IMR-90 (cell line): ENCODE data around the gene AUTS2. TPM values are rescaled to one million over a fixed set of nuclear protein-coding genes. Genes with fewer than 3 reads are reported as not detected.

Experiments
- ATAC-seq: fragments of 200-7000 bp; cut with Tn5 transposase; 2 replicates; pipeline ENCODE4 v1.9.1; 2020; ENCODE audit warnings: low read depth, mild to moderate bottlenecking, moderate library complexity
- BruUV-seq: library from RNA; stranded (reverse); fragments of 400-500 nt; replicated peaks from 2 replicates; lab custom pipeline; 2021; lab: Mats Ljungman, UMichigan
- CTCF ChIA-PET: fragments of 300-600 bp; formaldehyde crosslinking; extraction: SDS; loops from one replicate; lab custom pipeline; 2021; ENCODE audit warnings: antibody characterized with exemption; lab: Yijun Ruan, JAX
- POLR2A ChIA-PET: fragments of 300-600 bp; sonication (Branson Sonifier 250); formaldehyde crosslinking; loops from one replicate; lab custom pipeline; 2022; ENCODE audit warnings: antibody characterized with exemption; ENCODE audit not compliant: unreplicated experiment; lab: Charles Lee
- DNase-seq: peaks from one replicate; pipeline ENCODE4 v3.0.0; 2013
- H2AFZ ChIP-seq: replicated peaks from 2 replicates; pipeline ENCODE3; 2013; ENCODE audit warnings: low read length, mild to moderate bottlenecking; ENCODE audit not compliant: poor library complexity
- H2AK5ac ChIP-seq: 2 replicates; pipeline ENCODE4 v1.6.1; 2013; ENCODE audit warnings: low read depth, low read length, inconsistent platforms
- H2AK9ac ChIP-seq: replicated peaks from 2 replicates; pipeline ENCODE3; 2013; ENCODE audit warnings: mild to moderate bottlenecking, low read depth, low read length, moderate library complexity; ENCODE audit not compliant: poor library complexity
- H2BK120ac ChIP-seq: 2 replicates; pipeline ENCODE4 v1.6.1; 2013; ENCODE audit warnings: low read depth, low read length, inconsistent platforms
- H2BK15ac ChIP-seq: 3 replicates; pipeline ENCODE4 v1.6.1; 2013; ENCODE audit warnings: low read depth, low read length, inconsistent platforms
- H2BK20ac ChIP-seq: 2 replicates; pipeline ENCODE4 v1.6.1; 2013; ENCODE audit warnings: low read depth, mild to moderate bottlenecking, inconsistent platforms, low read length, moderate library complexity
- H2BK5ac ChIP-seq: 2 replicates; pipeline ENCODE4 v1.6.1; 2013; ENCODE audit warnings: mild to moderate bottlenecking, low read depth, low read length, inconsistent platforms; ENCODE audit not compliant: poor library complexity, severe bottlenecking
- H3K14ac ChIP-seq: replicated peaks from 2 replicates; pipeline ENCODE4 v1.6.1; 2013; ENCODE audit warnings: low read depth, low read length, inconsistent platforms
- H3K18ac ChIP-seq: 2 replicates; pipeline ENCODE4 v1.6.1; 2013; ENCODE audit warnings: low read depth, low read length, control low read depth
- H3K23ac ChIP-seq: 2 replicates; pipeline ENCODE4 v1.6.1; 2013; ENCODE audit warnings: low read depth, low read length, inconsistent platforms
- H3K27ac ChIP-seq: 2 replicates; pipeline ENCODE4 v1.5.1; 2013; ENCODE audit warnings: mild to moderate bottlenecking, control low read depth, low read length; ENCODE audit not compliant: insufficient read depth
- H3K27me3 ChIP-seq: 2 replicates; pipeline ENCODE4 v1.6.1; 2013; ENCODE audit warnings: low read length; ENCODE audit not compliant: control insufficient read depth, insufficient read depth
- H3K36me3 ChIP-seq: 2 replicates; pipeline ENCODE4 v1.6.1; 2013; ENCODE audit warnings: low read length, mixed read lengths; ENCODE audit not compliant: control insufficient read depth, insufficient read depth
- H3K4ac ChIP-seq: 2 replicates; pipeline ENCODE4 v1.6.1; 2013; ENCODE audit warnings: low read depth, low read length, inconsistent platforms
- H3K4me1 ChIP-seq: 2 replicates; pipeline ENCODE4 v1.6.1; 2013; ENCODE audit warnings: low read length, mixed read lengths; ENCODE audit not compliant: control insufficient read depth, insufficient read depth
- H3K4me2 ChIP-seq: 2 replicates; pipeline ENCODE4 v1.6.1; 2013; ENCODE audit warnings: low read depth, mild to moderate bottlenecking, control low read depth, low read length, moderate library complexity
- H3K4me3 ChIP-seq: 2 replicates; pipeline ENCODE4 v1.5.1; 2013; ENCODE audit warnings: low read depth, mild to moderate bottlenecking, control low read depth, low read length, moderate library complexity; ENCODE audit not compliant: insufficient read depth
- H3K56ac ChIP-seq: 2 replicates; pipeline ENCODE4 v1.6.1; 2013; ENCODE audit warnings: low read length, inconsistent platforms; ENCODE audit not compliant: insufficient read depth; ENCODE audit errors: extremely low read depth
- H3K79me1 ChIP-seq, 2 experiments: 2 replicates each; pipeline ENCODE4 v1.6.1; 2013; ENCODE audit warnings: low read length in 2 of 2, inconsistent platforms in 1 of 2, low read depth in 1 of 2
- H3K9ac ChIP-seq: 2 replicates; pipeline ENCODE4 v1.6.1; 2013; ENCODE audit warnings: low read depth, low read length, control low read depth
- H3K9me1 ChIP-seq: 2 replicates; pipeline ENCODE4 v1.6.1; 2013; ENCODE audit warnings: low read length, inconsistent platforms; ENCODE audit not compliant: insufficient read depth
- H3K9me3 ChIP-seq: 2 replicates; pipeline ENCODE4 v1.6.1; 2013; ENCODE audit warnings: low read length; ENCODE audit not compliant: control insufficient read depth, insufficient read depth
- H4K20me1 ChIP-seq: 2 replicates; pipeline ENCODE4 v1.6.1; 2013; ENCODE audit warnings: low read length, inconsistent platforms; ENCODE audit not compliant: insufficient read depth
- H4K5ac ChIP-seq: 2 replicates; pipeline ENCODE4 v1.6.1; 2013; ENCODE audit warnings: mild to moderate bottlenecking, low read depth, low read length, control low read depth
- H4K8ac ChIP-seq, 2 experiments: 2 replicates each; pipeline ENCODE4 v1.6.1; 2013; ENCODE audit warnings: low read depth in 2 of 2, low read length in 2 of 2, control low read depth in 1 of 2, inconsistent platforms in 1 of 2
- H4K91ac ChIP-seq: 2 replicates; pipeline ENCODE4 v1.6.1; 2013; ENCODE audit warnings: low read depth, low read length, inconsistent platforms; ENCODE audit not compliant: insufficient read depth
- BHLHE40 ChIP-seq: fragments of 150-350 bp; IDR thresholded peaks from 2 replicates; pipeline ENCODE4 v1.6.1; 2016; ENCODE audit warnings: mild to moderate bottlenecking, low read depth, low read length
- CEBPB ChIP-seq: IDR thresholded peaks from 2 replicates; pipeline ENCODE4 v1.6.1; 2012; ENCODE audit warnings: low read depth, low read length, improper control_type of control experiment
- CHD1 ChIP-seq: IDR thresholded peaks from 2 replicates; pipeline ENCODE4 v1.6.1; 2012; ENCODE audit warnings: low read depth, low read length, improper control_type of control experiment
- CTCF ChIP-seq: conservative IDR thresholded peaks from 2 replicates; pipeline ENCODE4 v1.5.1; 2012; ENCODE audit warnings: mild to moderate bottlenecking, low read depth, low read length, improper control_type of control experiment
- ELK1 ChIP-seq: fragments of 150-350 bp; IDR thresholded peaks from 2 replicates; pipeline ENCODE4 v1.6.1; 2016; ENCODE audit warnings: low read depth, mild to moderate bottlenecking, low read length, moderate library complexity, borderline replicate concordance
- FOS ChIP-seq: fragments of 150-350 bp; IDR thresholded peaks from 2 replicates; pipeline ENCODE4 v1.6.1; 2016; ENCODE audit warnings: low read depth, low read length
- MAFK ChIP-seq: IDR thresholded peaks from 2 replicates; pipeline ENCODE4 v1.6.1; 2012; ENCODE audit warnings: low read depth, low read length, improper control_type of control experiment
- MAZ ChIP-seq: IDR thresholded peaks from 2 replicates; pipeline ENCODE4 v1.6.1; 2012; ENCODE audit warnings: low read depth, mild to moderate bottlenecking, low read length, improper control_type of control experiment, moderate library complexity, borderline replicate concordance
- MXI1 ChIP-seq: IDR thresholded peaks from 2 replicates; pipeline ENCODE4 v1.6.1; 2012; ENCODE audit warnings: low read depth, mild to moderate bottlenecking, low read length, moderate library complexity, borderline replicate concordance
- NFE2L2 ChIP-seq: fragments of 150-350 bp; IDR thresholded peaks from 2 replicates; pipeline ENCODE4 v1.6.1; 2016; ENCODE audit warnings: low read depth, mild to moderate bottlenecking, low read length
- POLR2A ChIP-seq: IDR thresholded peaks from 2 replicates; pipeline ENCODE4 v1.6.1; 2012; ENCODE audit warnings: mild to moderate bottlenecking, low read depth, low read length
- RAD21 ChIP-seq: IDR thresholded peaks from 2 replicates; pipeline ENCODE4 v1.6.1; 2012; ENCODE audit warnings: low read length, improper control_type of control experiment
- RCOR1 ChIP-seq: IDR thresholded peaks from 2 replicates; pipeline ENCODE4 v1.6.1; 2012; ENCODE audit warnings: mild to moderate bottlenecking, low read length, improper control_type of control experiment; ENCODE audit not compliant: insufficient replicate concordance
- RFX5 ChIP-seq: IDR thresholded peaks from 2 replicates; pipeline ENCODE4 v1.8.0; 2012; ENCODE audit warnings: low read depth, mild to moderate bottlenecking, low read length, moderate library complexity
- SMC3 ChIP-seq: fragments of 150-350 bp; IDR thresholded peaks from 2 replicates; pipeline ENCODE4 v1.6.1; 2016; ENCODE audit warnings: low read depth, mild to moderate bottlenecking, antibody characterized with exemption, low read length, moderate library complexity
- USF2 ChIP-seq: fragments of 150-350 bp; IDR thresholded peaks from 2 replicates; pipeline ENCODE4 v1.6.1; 2017; ENCODE audit warnings: mild to moderate bottlenecking, antibody characterized with exemption, low read length, low read depth
- WGBS, 2 experiments: methylation state at CpG; one replicate each; pipeline versions ENCODE4 v1.1.5 to v1.1.7; 2013; ENCODE audit warnings: missing lambda C conversion rate in 2 of 2; ENCODE audit not compliant: insufficient read length in 1 of 2; ENCODE audit errors: extremely low coverage in 2 of 2; 5-methylcytosine and 5-hydroxymethylcytosine counted together
- dilution Hi-C: fragments of 300-500 bp; cut with HindIII; formaldehyde crosslinking; loops from one replicate; pipeline ENCODE4 v1.14.3; 2018; ENCODE audit warnings: low sequenced_read_pairs; ENCODE audit not compliant: unreplicated experiment
- in situ Hi-C: fragments of 300-500 bp; cut with MboI; formaldehyde crosslinking; loops from 3 replicates; pipeline ENCODE4 v1.14.3; 2019; ENCODE audit warnings: low sequenced_read_pairs, inconsistent platforms, mixed read lengths
- intact Hi-C: fragments of 100-400 bp; cut with micrococcal nuclease; formaldehyde crosslinking; loops from 2 replicates; pipeline ENCODE4 v1.10.0; 2022
- polyA plus RNA-seq, 3 experiments: library from polyadenylated mRNA; depleted of rRNA; stranded (reverse); fragments of >200 nt; gene quantifications; 2 replicates each; pipeline ENCODE4 v1.2.3, GENCODE V29; 2012; ENCODE audit warnings: low replicate concordance in 1 of 3
- total RNA-seq: library from RNA; depleted of rRNA; stranded (reverse); fragments of >200 nt; gene quantifications from 2 replicates; pipeline ENCODE4 v1.2.3, GENCODE V29; 2012

AUTS2 gene
- total and polyA plus RNA-seq, 2 of the 4 experiments (the other 2 are of a cell fraction) = 0.90 to 3.0 TPM

GRCh38 chr7:69912141-69912540, 313.9 kb downstream of the AUTS2 start:
- no peak overlapping the region for H2AK5ac ChIP-seq

More at GRCh38 chr7:69912141-69912540, 313.9 kb downstream of the AUTS2 start:
- Histone ChIP-seq H3K23ac (no peak overlapping the region), H2AK9ac (peak overlapping the region; percentile 16), H2BK120ac (no peak overlapping the region), H3K4ac (no peak overlapping the region), H2AFZ (no peak overlapping the region), H4K91ac (no peak overlapping the region), H3K4me3 (no peak overlapping the region), H3K14ac (no peak overlapping the region), H3K4me1 (no peaks in the 10 kb centered on the region), H3K18ac (no peak overlapping the region), H3K9me3 (peaks cover 4% of the 10 kb centered on the region; the same call in 1 of the 2 replicates), H3K36me3 (no peaks in the 10 kb centered on the region), H2BK15ac (no peak overlapping the region), H2BK20ac (no peak overlapping the region), H3K79me1 (no peaks in the 10 kb centered on the region), H4K20me1 (no peaks in the 10 kb centered on the region), H3K4me2 (no peak overlapping the region), H4K8ac (no peak overlapping the region), H3K9me1 (no peaks in the 10 kb centered on the region), H2BK5ac (no peak overlapping the region), H3K9ac (no peak overlapping the region), H3K56ac (no peak overlapping the region), H3K27me3 (no peaks in the 10 kb centered on the region), H4K5ac (no peak overlapping the region), H3K27ac (no peak overlapping the region)
- CTCF ChIA-PET = no interaction called here
- dilution Hi-C loops (no loop called here), intact Hi-C loops (no loop called here), in situ Hi-C loops (no loop called here)
- DNase-seq = no peak
- TF ChIP-seq FOS (no peak), ELK1 (no peak), NFE2L2 (no peak), CTCF (no peak), RAD21 (no peak), CHD1 (no peak), RCOR1 (no peak), MXI1 (no peak), SMC3 (no peak), BHLHE40 (no peak), USF2 (no peak), CEBPB (no peak), MAFK (no peak), POLR2A (no peak), RFX5 (no peak), MAZ (no peak)
- WGBS, 2 experiments = no CpG with 5 or more reads among the region's 6 CpGs
- BruUV-seq = no TSS peak
- POLR2A ChIA-PET = no interaction called here
- no peak for ATAC-seq
